Thyroid gland (tissue), 4 donors: Measurements from ENCODE around the gene SH3YL1. TPM values are rescaled to one million over a fixed set of nuclear protein-coding genes. Genes with fewer than 3 reads are reported as not detected.

Source experiments
- DNase-seq, 2 donors: peaks; one replicate each; pipeline ENCODE4 v3.0.0-alpha.2; 2019
- H3K27ac ChIP-seq, 3 donors: fragments of 200-600 bp; sonication (generic); 1 replicate in 2 of 3; 2 replicates in 1 of 3; pipeline ENCODE4 v1.5.1; 2016 to 2019; ENCODE audit warnings: mild to moderate bottlenecking in 1 of 3, moderate library complexity in 1 of 3
- H3K27me3 ChIP-seq: fragments of 200-600 bp; sonication (generic); one replicate; pipeline ENCODE4 v1.5.1; 2019
- H3K36me3 ChIP-seq, 2 donors: fragments of 200-600 bp; sonication (generic); one replicate each; pipeline ENCODE4 v1.5.1; 2016 to 2019
- H3K4me1 ChIP-seq, 2 donors: fragments of 200-600 bp; sonication (generic); one replicate each; pipeline ENCODE4 v1.5.1; 2017 to 2019
- H3K4me3 ChIP-seq, 3 donors: fragments of 200-600 bp; sonication (generic); replicated peaks in 1 of 3; 1 replicate in 2 of 3; 2 replicates in 1 of 3; pipeline ENCODE4 v1.5.1; 2016; ENCODE audit warnings: mild to moderate bottlenecking in 1 of 3
- H3K9me3 ChIP-seq: fragments of 200-600 bp; sonication (generic); one replicate; pipeline ENCODE4 v1.5.1; 2017
- POLR2A ChIP-seq, 2 donors: fragments of 450-650 bp; IDR thresholded peaks; one replicate each; pipeline ENCODE4 v1.6.1; 2017; ENCODE audit warnings: antibody characterized with exemption in 2 of 2, mild to moderate bottlenecking in 2 of 2, moderate library complexity in 1 of 2
- WGBS, 2 donors: methylation state at CpG; one replicate each; pipeline ENCODE4 v1.1.5; 2017; 5-methylcytosine and 5-hydroxymethylcytosine counted together
- intact Hi-C: fragments of 100-400 bp; cut with DNase I; formaldehyde crosslinking; loops from one replicate; pipeline ENCODE4 v1.15.1; 2023
- total RNA-seq, 4 donors: library from RNA; depleted of rRNA; stranded (reverse); fragments of >200 nt; gene quantifications; one replicate each; pipeline ENCODE4 v1.2.3, GENCODE V29; 2016
- TF ChIP-seq, protein P1 (sequence below), 6 experiments: fragments of 200-600 bp in 3 of 6; fragments of 450-650 bp in 3 of 6; sonication (generic) in 3 of 6; IDR thresholded peaks; one replicate each; pipeline ENCODE4 v1.5.1; 2016 to 2019; ENCODE audit warnings: antibody characterized with exemption in 6 of 6, mild to moderate bottlenecking in 2 of 6, inconsistent platforms in 1 of 6, moderate library complexity in 1 of 6

Gene SH3YL1
- total RNA-seq, 4 donors from 2014 or later, result 76.5 to 128 (median 85.1) TPM

GRCh38 chr2:185221-185620, 78.6 kb downstream of the SH3YL1 start:
- H3K4me1 ChIP-seq, result no peaks in the 10 kb centered on the region
- no peak overlapping the region for H3K27ac ChIP-seq
- H3K36me3 ChIP-seq, result no peaks in the 10 kb centered on the region
- no peak for DNase-seq
- H3K9me3 ChIP-seq, result no peaks in the 10 kb centered on the region
- intact Hi-C loops, result no loop called here
- WGBS, 2 donors, result 54 to 89% methylated on average over 1 of the region's 1 CpG
- no peak for TF ChIP-seq POLR2A (IDR thresholded peaks at IDR 0.05)
- TF ChIP-seq, protein P1, sequence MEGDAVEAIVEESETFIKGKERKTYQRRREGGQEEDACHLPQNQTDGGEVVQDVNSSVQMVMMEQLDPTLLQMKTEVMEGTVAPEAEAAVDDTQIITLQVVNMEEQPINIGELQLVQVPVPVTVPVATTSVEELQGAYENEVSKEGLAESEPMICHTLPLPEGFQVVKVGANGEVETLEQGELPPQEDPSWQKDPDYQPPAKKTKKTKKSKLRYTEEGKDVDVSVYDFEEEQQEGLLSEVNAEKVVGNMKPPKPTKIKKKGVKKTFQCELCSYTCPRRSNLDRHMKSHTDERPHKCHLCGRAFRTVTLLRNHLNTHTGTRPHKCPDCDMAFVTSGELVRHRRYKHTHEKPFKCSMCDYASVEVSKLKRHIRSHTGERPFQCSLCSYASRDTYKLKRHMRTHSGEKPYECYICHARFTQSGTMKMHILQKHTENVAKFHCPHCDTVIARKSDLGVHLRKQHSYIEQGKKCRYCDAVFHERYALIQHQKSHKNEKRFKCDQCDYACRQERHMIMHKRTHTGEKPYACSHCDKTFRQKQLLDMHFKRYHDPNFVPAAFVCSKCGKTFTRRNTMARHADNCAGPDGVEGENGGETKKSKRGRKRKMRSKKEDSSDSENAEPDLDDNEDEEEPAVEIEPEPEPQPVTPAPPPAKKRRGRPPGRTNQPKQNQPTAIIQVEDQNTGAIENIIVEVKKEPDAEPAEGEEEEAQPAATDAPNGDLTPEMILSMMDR (IDR thresholded peaks at IDR 0.05), result no peak
- H3K4me3 ChIP-seq, result no peak overlapping the region
- H3K27me3 ChIP-seq, result no peaks in the 10 kb centered on the region

DNA sequence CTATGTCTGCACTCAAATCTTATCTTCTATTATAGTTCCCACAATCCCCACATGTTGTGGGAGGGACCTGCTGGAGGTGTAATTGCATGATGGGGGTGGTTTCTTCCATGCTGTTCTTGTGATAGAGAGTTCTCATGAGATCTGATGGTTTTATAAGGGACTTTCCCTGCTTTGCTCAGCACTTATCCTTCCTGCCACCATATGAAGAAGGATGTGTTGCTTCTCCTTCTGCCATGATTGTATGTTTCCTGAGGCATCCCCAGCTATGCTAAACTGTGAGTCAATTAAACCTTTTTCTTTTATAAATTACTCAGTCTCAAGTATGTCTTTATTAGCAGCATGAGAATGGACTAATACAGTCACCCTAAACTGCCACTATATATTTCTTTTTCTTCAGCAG, 79.1 kb downstream of the SH3YL1 start:
- no peak for TF ChIP-seq POLR2A (IDR thresholded peaks at IDR 0.05)
- TF ChIP-seq, protein P1 (IDR thresholded peaks at IDR 0.05), result no peak
- no peak overlapping the region for H3K27ac ChIP-seq
- no peaks in the 10 kb centered on the region for H3K4me1 ChIP-seq
- no peak for DNase-seq
- intact Hi-C loops, result no loop called here
- H3K36me3 ChIP-seq, result no peaks in the 10 kb centered on the region
- H3K9me3 ChIP-seq, result no peaks in the 10 kb centered on the region
- no peaks in the 10 kb centered on the region for H3K27me3 ChIP-seq
- no peak overlapping the region for H3K4me3 ChIP-seq

- no peak for TF ChIP-seq POLR2A (IDR thresholded peaks at IDR 0.05)
- TF ChIP-seq, protein P1 (IDR thresholded peaks at IDR 0.05), result no peak
These were observed 81.2 kb downstream of the SH3YL1 start for GRCh38 chr2:182509-183122.

DNA sequence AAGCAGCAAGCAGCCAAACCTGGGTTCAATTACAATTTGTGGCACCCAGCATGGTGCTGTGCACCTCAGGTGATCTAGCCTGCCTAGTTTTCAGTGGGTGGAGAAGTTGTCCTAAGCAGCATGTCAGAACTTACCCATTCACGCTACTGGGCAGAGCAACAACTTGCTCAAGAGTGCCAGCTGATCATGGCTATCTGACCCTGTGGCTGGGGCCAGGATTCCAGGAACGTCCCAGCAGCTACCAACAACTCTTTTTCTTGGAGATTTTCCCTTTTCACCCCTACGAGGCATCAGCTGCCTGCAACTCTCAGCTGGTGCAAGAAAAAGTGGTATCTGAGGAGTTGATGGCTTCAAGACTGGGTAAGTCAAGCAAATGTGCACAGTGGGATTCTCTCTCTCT, 83.5 kb downstream of the SH3YL1 start:
- no peak overlapping the region for H3K4me3 ChIP-seq
- WGBS, 2 donors, result 51 to 60% methylated on average over 3 of the region's 3 CpGs
- H3K9me3 ChIP-seq, result no peaks in the 10 kb centered on the region
- no peak for DNase-seq
- no peaks in the 10 kb centered on the region for H3K27me3 ChIP-seq
- no peak for TF ChIP-seq POLR2A (IDR thresholded peaks at IDR 0.05)
- TF ChIP-seq, protein P1 (IDR thresholded peaks at IDR 0.05), result no peak
- H3K36me3 ChIP-seq, result no peaks in the 10 kb centered on the region
- no peak overlapping the region for H3K27ac ChIP-seq
- H3K4me1 ChIP-seq, result no peaks in the 10 kb centered on the region
- intact Hi-C loops, result no loop called here

More at GRCh38 chr2:182509-183122, 81.2 kb downstream of the SH3YL1 start:
- intact Hi-C loops, result no loop called here
- H3K27me3 ChIP-seq, result no peaks in the 10 kb centered on the region
- no peak overlapping the region for H3K27ac ChIP-seq
- H3K36me3 ChIP-seq, result no peaks in the 10 kb centered on the region
- no peak overlapping the region for H3K4me3 ChIP-seq
- DNase-seq, result no peak
- H3K4me1 ChIP-seq, result no peaks in the 10 kb centered on the region
- no peaks in the 10 kb centered on the region for H3K9me3 ChIP-seq

GRCh38 chr2:179886-180285, 83.9 kb downstream of the SH3YL1 start:
- DNase-seq, result no peak
- Histone ChIP-seq H3K36me3 (no peaks in the 10 kb centered on the region), H3K9me3 (no peaks in the 10 kb centered on the region), H3K27ac (no peak overlapping the region), H3K27me3 (no peaks in the 10 kb centered on the region), H3K4me1 (no peaks in the 10 kb centered on the region), H3K4me3 (no peak overlapping the region)
- TF ChIP-seq, protein P1 (IDR thresholded peaks at IDR 0.05), result no peak
- TF ChIP-seq POLR2A (IDR thresholded peaks at IDR 0.05), result no peak
- intact Hi-C loops, result no loop called here
